Measurements from ENCODE around the gene MRPS14. TPM values are rescaled to one million over a fixed set of nuclear protein-coding genes. Genes with fewer than 3 reads are reported as not detected.

Gene MRPS14
- total and polyA plus RNA-seq, 2 of the 4 experiments (the other 2 are of a cell fraction) = 22.0 to 23.1 TPM

DNA sequence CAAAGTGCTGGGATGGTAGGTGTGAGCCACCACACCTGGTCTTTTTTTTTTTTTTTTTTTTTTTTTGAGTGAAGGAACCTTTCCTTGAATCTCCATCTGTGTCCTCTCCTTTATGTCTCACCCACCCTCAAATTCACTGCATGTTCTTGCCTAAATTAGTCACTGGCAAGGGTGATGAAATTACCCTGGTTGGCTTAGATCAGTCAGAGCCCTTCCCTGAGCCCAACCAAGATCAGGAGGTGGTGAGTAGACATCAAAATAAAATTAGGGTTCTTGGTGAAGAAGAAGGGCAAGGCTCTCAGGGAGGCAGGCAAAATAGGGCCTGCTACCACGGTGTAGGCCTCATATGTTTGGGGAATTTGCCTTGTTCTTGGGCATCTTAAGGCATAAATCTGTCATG lies 39.1 kb upstream of the MRPS14 start:
- no peak overlapping the region for H3K27ac ChIP-seq (ENCODE audit: insufficient read depth, low read length)
- ChIA-PET CTCF (no interaction called here), POLR2A (ENCODE audit: unreplicated experiment) (no interaction called here)
- no peaks in the 10 kb centered on the region for H3K9me1 ChIP-seq (ENCODE audit: insufficient read depth, low read length)
- H4K20me1 ChIP-seq (ENCODE audit: insufficient read depth, low read length) = no peaks in the 10 kb centered on the region
- no peak overlapping the region for H2AK5ac ChIP-seq (ENCODE audit: low read depth, low read length)
- no peaks in the 10 kb centered on the region for H3K36me3 ChIP-seq (ENCODE audit: control insufficient read depth, insufficient read depth, low read length)
- no peak overlapping the region for H2AK9ac ChIP-seq (replicated peaks; ENCODE audit: low read depth, low read length, poor library complexity)
- H2BK15ac ChIP-seq (ENCODE audit: low read depth, low read length) = no peak overlapping the region
- H3K9ac ChIP-seq (ENCODE audit: low read depth, low read length) = no peak overlapping the region
- H2BK5ac ChIP-seq (ENCODE audit: low read depth, low read length, poor library complexity, severe bottlenecking) = no peak overlapping the region
- no peak overlapping the region for H3K23ac ChIP-seq (ENCODE audit: low read depth, low read length)
- no peak overlapping the region for H3K4me2 ChIP-seq (ENCODE audit: low read depth, low read length)
- DNase-seq (no peak), ATAC-seq (ENCODE audit: low read depth) (no peak)
- H4K91ac ChIP-seq (ENCODE audit: insufficient read depth, low read depth, low read length) = no peak overlapping the region
- H3K56ac ChIP-seq (ENCODE audit: extremely low read depth, insufficient read depth, low read length) = no peak overlapping the region
- WGBS, 2 experiments (ENCODE audit: extremely low coverage in 2 of 2, insufficient read length in 1 of 2) = no CpG with 5 or more reads among the region's 1 CpG
- in situ Hi-C loops (cut with MboI; ENCODE audit: low sequenced_read_pairs) = no loop called here
- no peak overlapping the region for H3K18ac ChIP-seq (ENCODE audit: low read depth, low read length)
- intact Hi-C loops (cut with micrococcal nuclease) = no loop called here
- no TSS peak for BruUV-seq (replicated peaks)
- H3K4me1 ChIP-seq (ENCODE audit: control insufficient read depth, insufficient read depth, low read length) = no peaks in the 10 kb centered on the region
- no peak overlapping the region for H2BK120ac ChIP-seq (ENCODE audit: low read depth, low read length)
- dilution Hi-C loops (cut with HindIII; ENCODE audit: low sequenced_read_pairs, unreplicated experiment) = no loop called here
- no peaks in the 10 kb centered on the region for H3K9me3 ChIP-seq (ENCODE audit: control insufficient read depth, insufficient read depth, low read length)
- no peak overlapping the region for H4K5ac ChIP-seq (ENCODE audit: low read depth, low read length)
- H4K8ac ChIP-seq (ENCODE audit: low read depth in 2 of 2, low read length in 2 of 2) = no peak overlapping the region
- no peak overlapping the region for H2BK20ac ChIP-seq (ENCODE audit: low read depth, low read length)
- H3K14ac ChIP-seq (replicated peaks; ENCODE audit: low read depth, low read length) = no peak overlapping the region
- peaks cover 6% of the 10 kb centered on the region for H3K27me3 ChIP-seq (ENCODE audit: control insufficient read depth, insufficient read depth, low read length)
- no peak for TF ChIP-seq RFX5 (IDR thresholded peaks at IDR 0.05; ENCODE audit: low read depth, low read length)
- TF ChIP-seq, protein P1, sequence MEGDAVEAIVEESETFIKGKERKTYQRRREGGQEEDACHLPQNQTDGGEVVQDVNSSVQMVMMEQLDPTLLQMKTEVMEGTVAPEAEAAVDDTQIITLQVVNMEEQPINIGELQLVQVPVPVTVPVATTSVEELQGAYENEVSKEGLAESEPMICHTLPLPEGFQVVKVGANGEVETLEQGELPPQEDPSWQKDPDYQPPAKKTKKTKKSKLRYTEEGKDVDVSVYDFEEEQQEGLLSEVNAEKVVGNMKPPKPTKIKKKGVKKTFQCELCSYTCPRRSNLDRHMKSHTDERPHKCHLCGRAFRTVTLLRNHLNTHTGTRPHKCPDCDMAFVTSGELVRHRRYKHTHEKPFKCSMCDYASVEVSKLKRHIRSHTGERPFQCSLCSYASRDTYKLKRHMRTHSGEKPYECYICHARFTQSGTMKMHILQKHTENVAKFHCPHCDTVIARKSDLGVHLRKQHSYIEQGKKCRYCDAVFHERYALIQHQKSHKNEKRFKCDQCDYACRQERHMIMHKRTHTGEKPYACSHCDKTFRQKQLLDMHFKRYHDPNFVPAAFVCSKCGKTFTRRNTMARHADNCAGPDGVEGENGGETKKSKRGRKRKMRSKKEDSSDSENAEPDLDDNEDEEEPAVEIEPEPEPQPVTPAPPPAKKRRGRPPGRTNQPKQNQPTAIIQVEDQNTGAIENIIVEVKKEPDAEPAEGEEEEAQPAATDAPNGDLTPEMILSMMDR (conservative IDR thresholded peaks at IDR 0.05; ENCODE audit: low read depth, low read length) = no peak
- H2AFZ ChIP-seq (replicated peaks; ENCODE audit: low read length, poor library complexity) = no peak overlapping the region
- H3K79me1 ChIP-seq (ENCODE audit: low read depth in 1 of 2, low read length in 2 of 2) = no peaks in the 10 kb centered on the region
- no peak overlapping the region for H3K4me3 ChIP-seq (ENCODE audit: insufficient read depth, low read depth, low read length)
- no peak overlapping the region for H3K4ac ChIP-seq (ENCODE audit: low read depth, low read length)

Data from IMR-90 (cell line).